HepG2 (cell line): Measurements from ENCODE around the gene OCSTAMP. TPM values are rescaled to one million over a fixed set of nuclear protein-coding genes. Genes with fewer than 3 reads are reported as not detected.
A peak's percentile ranks its signal among the peaks of the same experiment; 100 is the strongest.

Experiments
- ARNT ChIP-seq: fragments of 450-650 bp; IDR thresholded peaks from 2 replicates; pipeline ENCODE4 v1.6.1; 2017
- BCL6 ChIP-seq: IDR thresholded peaks from 2 replicates; pipeline ENCODE4 v1.6.1; 2016; ENCODE audit warnings: missing genetic modification reagents, missing compliant biosample characterization
- GTF2F1 ChIP-seq: fragments of 150-350 bp; IDR thresholded peaks from 2 replicates; pipeline ENCODE4 v1.6.1; 2014; ENCODE audit warnings: low read length
- JARID2 ChIP-seq: sonication (generic); formaldehyde crosslinking; IDR thresholded peaks from 2 replicates; pipeline ENCODE4 v1.8.1; 2023; ENCODE audit warnings: missing genetic modification reagents, inconsistent platforms; ENCODE audit not compliant: insufficient replicate concordance
- MAFG ChIP-seq: sonication (generic); formaldehyde crosslinking; IDR thresholded peaks from 2 replicates; pipeline ENCODE4 v1.5.1; 2020; ENCODE audit warnings: mild to moderate bottlenecking, missing genetic modification reagents
- MAFK ChIP-seq, 2 experiments: IDR thresholded peaks in 1 of 2; conservative IDR thresholded peaks in 1 of 2; 2 replicates each; pipeline ENCODE4 v1.6.1; 2011; ENCODE audit warnings: improper control_type of control experiment in 2 of 2, low read length in 2 of 2
- MBD4 ChIP-seq: IDR thresholded peaks from 2 replicates; pipeline ENCODE4 v1.6.1; 2012; ENCODE audit warnings: low read length, inconsistent platforms, borderline replicate concordance
- NR2F6 ChIP-seq, 2 experiments: IDR thresholded peaks; 2 replicates each; pipeline ENCODE4 v1.6.1; 2016; ENCODE audit warnings: antibody characterized with exemption in 1 of 2, mild to moderate bottlenecking in 1 of 2
- SAFB2 ChIP-seq: sonication (generic); formaldehyde crosslinking; IDR thresholded peaks from 2 replicates; pipeline ENCODE4 v1.5.1; 2020; ENCODE audit warnings: missing genetic modification reagents, low read depth, mild to moderate bottlenecking, borderline replicate concordance
- TOE1 ChIP-seq: sonication (generic); formaldehyde crosslinking; IDR thresholded peaks from 2 replicates; pipeline ENCODE4 v1.4.0; 2020; ENCODE audit warnings: mild to moderate bottlenecking, missing genetic modification reagents
- ZNF282 ChIP-seq: fragments of 450-650 bp; IDR thresholded peaks from 2 replicates; pipeline ENCODE4 v1.6.1; 2018; ENCODE audit not compliant: partially characterized antibody
- ZNF430 ChIP-seq: sonication (generic); formaldehyde crosslinking; IDR thresholded peaks from 2 replicates; pipeline ENCODE4 v1.9.0; 2021; ENCODE audit warnings: mild to moderate bottlenecking, missing genetic modification reagents
- ZSCAN22 ChIP-seq: sonication (generic); formaldehyde crosslinking; IDR thresholded peaks from 2 replicates; pipeline ENCODE4 v1.4.0; 2020; ENCODE audit warnings: mild to moderate bottlenecking, missing genetic modification reagents
- polyA plus RNA-seq, 8 experiments: library from polyadenylated mRNA; depleted of rRNA in 3 of 8; stranded (reverse) in 7 of 8; unstranded in 1 of 8; fragments of >200 nt; fragmentation: Illumina TruSeq in 4 of 8; extraction: Trizol in 4 of 8; gene quantifications; 2 replicates each; pipeline versions ENCODE4 v1.2.1 to v1.2.3, GENCODE V29; 2011 to 2016; ENCODE audit warnings: low read depth in 4 of 8, missing spikeins in 1 of 8, mixed read lengths in 1 of 8; ENCODE audit not compliant: insufficient read depth in 1 of 8
- total RNA-seq, 5 experiments: library from RNA; depleted of rRNA; stranded (reverse); fragments of >200 nt; fragmentation: Illumina TruSeq; extraction: Trizol; gene quantifications; 2 replicates each; pipeline ENCODE4 v1.2.3, GENCODE V29; 2016; ENCODE audit warnings: low read depth in 1 of 5
- TF ChIP-seq, protein P1 (sequence below): sonication (generic); formaldehyde crosslinking; IDR thresholded peaks from 2 replicates; pipeline ENCODE4 v1.4.0; 2020; ENCODE audit warnings: missing genetic modification reagents
- TF ChIP-seq, protein P2 (sequence below): sonication (generic); formaldehyde crosslinking; IDR thresholded peaks from 2 replicates; pipeline ENCODE4 v1.4.0; 2020; ENCODE audit warnings: missing genetic modification reagents
- TF ChIP-seq, protein P3 (sequence below): sonication (generic); formaldehyde crosslinking; IDR thresholded peaks from 2 replicates; pipeline ENCODE4 v1.8.0; 2022; ENCODE audit warnings: low read depth, missing genetic modification reagents
- TF ChIP-seq, protein P4 (sequence below): sonication (generic); formaldehyde crosslinking; IDR thresholded peaks from 2 replicates; pipeline ENCODE4 v1.8.1; 2023; ENCODE audit warnings: mild to moderate bottlenecking, inconsistent platforms, moderate library complexity, missing genetic modification reagents, borderline replicate concordance
- TF ChIP-seq, protein P5 (sequence below): sonication (generic); formaldehyde crosslinking; IDR thresholded peaks from 2 replicates; pipeline ENCODE4 v1.4.0; 2020; ENCODE audit warnings: missing genetic modification reagents, mild to moderate bottlenecking, borderline replicate concordance
- TF ChIP-seq, protein P6 (sequence below): sonication (generic); formaldehyde crosslinking; conservative IDR thresholded peaks from 2 replicates; pipeline ENCODE4 v1.8.0; 2022; ENCODE audit warnings: low read depth, missing genetic modification reagents
- TF ChIP-seq, protein P7 (sequence below): sonication (generic); formaldehyde crosslinking; IDR thresholded peaks from 2 replicates; pipeline ENCODE4 v1.4.0; 2020; ENCODE audit warnings: missing genetic modification reagents; ENCODE audit errors: not compliant biosample characterization

Gene OCSTAMP
- total and polyA plus RNA-seq, 2 of the 13 experiments (the other 11 are each of a cell fraction or from before 2014, with no cell fraction given) = not detected

DNA sequence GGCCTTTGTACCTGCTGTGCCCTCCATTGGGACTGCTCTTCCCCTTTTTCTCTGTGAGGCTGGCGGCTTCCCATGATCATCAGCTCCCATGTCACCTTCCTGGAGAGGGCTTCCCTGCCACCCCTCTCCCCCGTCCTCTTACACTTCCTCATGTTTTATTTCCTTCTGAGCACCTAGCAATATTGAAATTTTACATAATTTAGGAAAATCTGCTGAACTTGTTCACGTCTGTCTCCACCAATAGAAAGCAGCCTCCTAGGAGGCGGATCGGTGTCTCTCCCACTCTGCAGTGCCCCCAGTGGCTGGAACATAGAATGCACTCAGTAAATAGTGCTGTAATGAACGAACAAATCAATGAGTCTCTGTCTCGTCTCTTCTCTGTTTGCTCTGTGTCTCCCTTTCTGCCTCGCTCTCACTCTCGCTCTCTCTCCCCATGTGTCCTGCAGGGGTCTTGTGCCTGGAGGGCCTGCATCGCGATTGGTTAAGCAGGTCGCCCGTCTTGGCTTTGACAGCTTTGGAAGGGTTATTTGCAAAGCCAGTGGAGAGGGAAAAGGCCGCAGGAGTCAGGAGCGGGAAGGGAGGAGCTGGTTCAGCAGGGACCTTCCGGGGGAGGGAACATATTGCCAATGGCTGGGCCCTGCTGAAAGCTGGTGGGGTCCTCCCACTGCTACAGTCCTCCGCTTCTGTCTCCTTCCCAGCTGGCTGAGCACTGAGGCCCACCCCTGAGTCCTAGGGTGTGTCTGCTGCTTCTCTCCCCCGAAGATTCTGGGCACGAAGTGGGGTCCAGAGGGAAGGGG is 12.1 kb upstream of the OCSTAMP start (continued):
- no peak for TF ChIP-seq ARNT
- TF ChIP-seq JARID2 = no peak
- TF ChIP-seq, protein P1, sequence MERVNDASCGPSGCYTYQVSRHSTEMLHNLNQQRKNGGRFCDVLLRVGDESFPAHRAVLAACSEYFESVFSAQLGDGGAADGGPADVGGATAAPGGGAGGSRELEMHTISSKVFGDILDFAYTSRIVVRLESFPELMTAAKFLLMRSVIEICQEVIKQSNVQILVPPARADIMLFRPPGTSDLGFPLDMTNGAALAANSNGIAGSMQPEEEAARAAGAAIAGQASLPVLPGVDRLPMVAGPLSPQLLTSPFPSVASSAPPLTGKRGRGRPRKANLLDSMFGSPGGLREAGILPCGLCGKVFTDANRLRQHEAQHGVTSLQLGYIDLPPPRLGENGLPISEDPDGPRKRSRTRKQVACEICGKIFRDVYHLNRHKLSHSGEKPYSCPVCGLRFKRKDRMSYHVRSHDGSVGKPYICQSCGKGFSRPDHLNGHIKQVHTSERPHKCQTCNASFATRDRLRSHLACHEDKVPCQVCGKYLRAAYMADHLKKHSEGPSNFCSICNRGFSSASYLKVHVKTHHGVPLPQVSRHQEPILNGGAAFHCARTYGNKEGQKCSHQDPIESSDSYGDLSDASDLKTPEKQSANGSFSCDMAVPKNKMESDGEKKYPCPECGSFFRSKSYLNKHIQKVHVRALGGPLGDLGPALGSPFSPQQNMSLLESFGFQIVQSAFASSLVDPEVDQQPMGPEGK = peak; percentile 49; the same call in 1 of the 2 replicates
- 0 out of 2 replicates have a peak, but pooled peaks have one; percentile 30 for TF ChIP-seq NR2F6 (IDR thresholded peaks at IDR 0.05)
- peak; percentile 69 for TF ChIP-seq NR2F6 (CRISPR knock-in tag; IDR thresholded peaks at IDR 0.05)
- TF ChIP-seq, protein P2, sequence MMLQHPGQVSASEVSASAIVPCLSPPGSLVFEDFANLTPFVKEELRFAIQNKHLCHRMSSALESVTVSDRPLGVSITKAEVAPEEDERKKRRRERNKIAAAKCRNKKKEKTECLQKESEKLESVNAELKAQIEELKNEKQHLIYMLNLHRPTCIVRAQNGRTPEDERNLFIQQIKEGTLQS (CRISPR knock-in tag) = no peak
- TF ChIP-seq MAFK (conservative IDR thresholded peaks at IDR 0.05 in 1 of 2, IDR thresholded peaks at IDR 0.05 in 1 of 2; ENCODE audit: low read length in 2 of 2) = no peak
- TF ChIP-seq, protein P3, sequence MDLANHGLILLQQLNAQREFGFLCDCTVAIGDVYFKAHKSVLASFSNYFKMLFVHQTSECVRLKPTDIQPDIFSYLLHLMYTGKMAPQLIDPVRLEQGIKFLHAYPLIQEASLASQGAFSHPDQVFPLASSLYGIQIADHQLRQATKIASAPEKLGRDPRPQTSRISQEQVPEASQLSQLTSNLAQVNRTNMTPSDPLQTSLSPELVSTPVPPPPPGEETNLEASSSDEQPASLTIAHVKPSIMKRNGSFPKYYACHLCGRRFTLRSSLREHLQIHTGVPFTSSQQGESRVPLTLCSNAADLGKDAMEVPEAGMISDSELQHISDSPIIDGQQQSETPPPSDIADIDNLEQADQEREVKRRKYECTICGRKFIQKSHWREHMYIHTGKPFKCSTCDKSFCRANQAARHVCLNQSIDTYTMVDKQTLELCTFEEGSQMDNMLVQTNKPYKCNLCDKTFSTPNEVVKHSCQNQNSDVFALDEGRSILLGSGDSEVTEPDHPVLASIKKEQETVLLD (CRISPR knock-in tag) = peak; percentile 20; the same call in 1 of the 2 replicates
- no peak for TF ChIP-seq ZSCAN22 (CRISPR knock-in tag)
- peak; percentile 76; the same call in 1 of the 2 replicates for TF ChIP-seq ZNF430 (CRISPR knock-in tag)
- TF ChIP-seq, protein P4, sequence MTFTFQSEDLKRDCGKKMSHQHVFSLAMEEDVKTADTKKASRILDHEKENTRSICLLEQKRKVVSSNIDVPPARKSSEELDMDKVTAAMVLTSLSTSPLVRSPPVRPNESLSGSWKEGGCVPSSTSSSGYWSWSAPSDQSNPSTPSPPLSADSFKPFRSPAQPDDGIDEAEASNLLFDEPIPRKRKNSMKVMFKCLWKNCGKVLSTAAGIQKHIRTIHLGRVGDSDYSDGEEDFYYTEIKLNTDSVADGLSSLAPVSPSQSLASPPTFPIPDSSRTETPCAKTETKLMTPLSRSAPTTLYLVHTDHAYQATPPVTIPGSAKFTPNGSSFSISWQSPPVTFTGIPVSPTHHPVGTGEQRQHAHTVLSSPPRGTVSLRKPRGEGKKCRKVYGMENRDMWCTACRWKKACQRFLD (CRISPR knock-in tag) = no peak
- TF ChIP-seq TOE1 (CRISPR knock-in tag) = peak; percentile 69; the same call in 1 of the 2 replicates
- TF ChIP-seq, protein P5, sequence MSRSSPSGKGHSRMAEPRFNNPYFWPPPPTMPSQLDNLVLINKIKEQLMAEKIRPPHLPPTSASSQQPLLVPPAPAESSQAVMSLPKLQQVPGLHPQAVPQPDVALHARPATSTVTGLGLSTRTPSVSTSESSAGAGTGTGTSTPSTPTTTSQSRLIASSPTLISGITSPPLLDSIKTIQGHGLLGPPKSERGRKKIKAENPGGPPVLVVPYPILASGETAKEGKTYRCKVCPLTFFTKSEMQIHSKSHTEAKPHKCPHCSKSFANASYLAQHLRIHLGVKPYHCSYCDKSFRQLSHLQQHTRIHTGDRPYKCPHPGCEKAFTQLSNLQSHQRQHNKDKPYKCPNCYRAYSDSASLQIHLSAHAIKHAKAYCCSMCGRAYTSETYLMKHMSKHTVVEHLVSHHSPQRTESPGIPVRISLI = no peak
- no peak for TF ChIP-seq MAFG (CRISPR knock-in tag)
- TF ChIP-seq SAFB2 = no peak
- TF ChIP-seq, protein P6, sequence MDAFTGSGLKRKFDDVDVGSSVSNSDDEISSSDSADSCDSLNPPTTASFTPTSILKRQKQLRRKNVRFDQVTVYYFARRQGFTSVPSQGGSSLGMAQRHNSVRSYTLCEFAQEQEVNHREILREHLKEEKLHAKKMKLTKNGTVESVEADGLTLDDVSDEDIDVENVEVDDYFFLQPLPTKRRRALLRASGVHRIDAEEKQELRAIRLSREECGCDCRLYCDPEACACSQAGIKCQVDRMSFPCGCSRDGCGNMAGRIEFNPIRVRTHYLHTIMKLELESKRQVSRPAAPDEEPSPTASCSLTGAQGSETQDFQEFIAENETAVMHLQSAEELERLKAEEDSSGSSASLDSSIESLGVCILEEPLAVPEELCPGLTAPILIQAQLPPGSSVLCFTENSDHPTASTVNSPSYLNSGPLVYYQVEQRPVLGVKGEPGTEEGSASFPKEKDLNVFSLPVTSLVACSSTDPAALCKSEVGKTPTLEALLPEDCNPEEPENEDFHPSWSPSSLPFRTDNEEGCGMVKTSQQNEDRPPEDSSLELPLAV (CRISPR knock-in tag) = no peak
- TF ChIP-seq ZNF282 = no peak
- no peak for TF ChIP-seq MBD4
- TF ChIP-seq GTF2F1 = no peak
- TF ChIP-seq, protein P7, sequence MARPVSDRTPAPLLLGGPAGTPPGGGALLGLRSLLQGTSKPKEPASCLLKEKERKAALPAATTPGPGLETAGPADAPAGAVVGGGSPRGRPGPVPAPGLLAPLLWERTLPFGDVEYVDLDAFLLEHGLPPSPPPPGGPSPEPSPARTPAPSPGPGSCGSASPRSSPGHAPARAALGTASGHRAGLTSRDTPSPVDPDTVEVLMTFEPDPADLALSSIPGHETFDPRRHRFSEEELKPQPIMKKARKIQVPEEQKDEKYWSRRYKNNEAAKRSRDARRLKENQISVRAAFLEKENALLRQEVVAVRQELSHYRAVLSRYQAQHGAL (CRISPR knock-in tag) = no peak
- peak; percentile 68 for TF ChIP-seq BCL6
